HG03175 (cell line): ENCODE measurements around the gene SLC16A1.
"Not testable (repeated sequence)": the region's sequence is repeated elsewhere in the genome, so short reads cannot be mapped to it uniquely, and the experiment has no call there.

Experiments
- ATAC-seq: cut with Tn5 transposase; IDR thresholded peaks from one replicate; pipeline ENCODE4 v1.9.1; 2021; ENCODE audit warnings: mild to moderate bottlenecking, moderate library complexity; ENCODE audit not compliant: unreplicated experiment

SLC16A1 gene

GRCh38 chr1:112955773-112956543 is at the start of gene SLC16A1:
TSS of gene SLC16A1 (minus strand) at chr1:112956196. CDS start at chr1:112929308, 26,888 bp downstream.
- ATAC-seq = peak; percentile 66

- ATAC-seq = no peak
Measured at GRCh38 chr1:113003751-113004690, 48.0 kb upstream of the SLC16A1 start.

GRCh38 chr1:113002297-113002696 is 46.3 kb upstream of the SLC16A1 start:
- no peak for ATAC-seq

- ATAC-seq = no peak
Measured at GRCh38 chr1:112998592-112999235, 42.7 kb upstream of the SLC16A1 start.

- no peak for ATAC-seq
Measured at GRCh38 chr1:112997781-112998180, 41.8 kb upstream of the SLC16A1 start.

GRCh38 chr1:112995890-112996289 is 39.9 kb upstream of the SLC16A1 start:
- no peak for ATAC-seq

- not testable (repeated sequence) for ATAC-seq
Measured at GRCh38 chr1:112995021-112995420, 39.0 kb upstream of the SLC16A1 start.

- no peak for ATAC-seq
Measured at GRCh38 chr1:112992780-112993179, 36.8 kb upstream of the SLC16A1 start.

- no peak for ATAC-seq
Measured at GRCh38 chr1:112991402-112992120, 35.6 kb upstream of the SLC16A1 start.

GRCh38 chr1:112990271-112990670 is 34.3 kb upstream of the SLC16A1 start:
- no peak for ATAC-seq

- no peak for ATAC-seq
Measured at GRCh38 chr1:112988367-112988766, 32.4 kb upstream of the SLC16A1 start.

- peak; percentile 87 for ATAC-seq
Measured at GRCh38 chr1:112985123-112985522, 29.1 kb upstream of the SLC16A1 start.

- no peak for ATAC-seq
Measured at GRCh38 chr1:112983537-112984131, 27.6 kb upstream of the SLC16A1 start.

- ATAC-seq = no peak
Measured at GRCh38 chr1:112982853-112983536, 27.0 kb upstream of the SLC16A1 start.

GRCh38 chr1:112982328-112982727 is 26.3 kb upstream of the SLC16A1 start:
- no peak for ATAC-seq

- ATAC-seq = not testable (repeated sequence)
Measured at GRCh38 chr1:112981834-112982233, 25.8 kb upstream of the SLC16A1 start.

- no peak for ATAC-seq
Measured at GRCh38 chr1:112981426-112981825, 25.4 kb upstream of the SLC16A1 start.

- no peak for ATAC-seq
Measured at GRCh38 chr1:112975336-112975735, 19.3 kb upstream of the SLC16A1 start.

GRCh38 chr1:112974646-112975045 is 18.6 kb upstream of the SLC16A1 start:
- ATAC-seq = no peak

- ATAC-seq = no peak
Measured at GRCh38 chr1:112973788-112974187, 17.8 kb upstream of the SLC16A1 start.
